IPS DF 19.7 (cell line): ENCODE data around the gene ZNF239.
"Not testable (repeated sequence)": the region's sequence is repeated elsewhere in the genome, so short reads cannot be mapped to it uniquely, and the experiment has no call there.

Experiments used
- DNase-seq: peaks from one replicate; pipeline ENCODE4 v3.0.0-alpha.2; 2013; ENCODE audit warnings: low read depth, low spot score

ZNF239 gene

DNA sequence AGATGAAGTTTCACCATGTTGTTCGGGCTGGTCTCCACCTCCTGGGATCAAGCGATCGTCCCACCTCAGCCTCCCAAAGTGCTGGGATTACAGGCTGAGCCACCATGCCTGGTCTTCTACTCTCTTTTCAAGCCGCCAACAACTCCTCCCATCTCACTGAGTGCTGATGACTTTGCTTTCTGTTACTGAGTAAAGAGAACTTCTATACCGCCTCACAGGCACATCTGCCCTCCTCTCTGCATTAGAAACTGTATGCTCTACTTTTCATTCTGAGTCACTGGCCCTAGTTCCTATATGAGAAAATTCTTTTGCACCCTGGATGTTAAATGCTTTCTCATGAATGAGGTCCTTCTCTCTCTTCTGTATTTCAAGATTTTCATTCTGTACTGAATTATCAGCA is 2.2 kb upstream of the ZNF239 start:
- DNase-seq = no peak

DNA sequence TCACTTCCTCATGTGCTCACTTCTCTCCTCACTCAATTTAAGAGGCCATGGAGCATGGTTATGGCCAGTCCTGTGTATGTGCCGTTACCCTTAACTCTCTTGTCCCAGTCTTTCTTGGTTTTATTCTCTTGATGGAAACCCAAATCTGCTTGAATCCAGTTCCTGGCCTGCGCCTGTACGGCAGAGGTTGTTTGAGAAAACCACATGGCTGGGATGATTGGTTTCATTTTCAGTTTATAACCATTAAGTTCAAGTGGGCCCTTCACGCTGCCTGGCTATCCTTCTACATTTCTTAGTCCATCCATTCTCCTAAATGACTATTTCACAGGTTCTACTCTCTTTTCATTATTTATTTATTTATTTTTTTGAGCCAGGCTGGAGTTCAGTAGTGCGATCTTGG is 1.6 kb upstream of the ZNF239 start:
- DNase-seq = no peak

- DNase-seq = no peak
These were observed 490 bp upstream of the ZNF239 start for GRCh38 chr10:43574906-43575305.

- DNase-seq = no peak
These were observed 991 bp downstream of the ZNF239 start for GRCh38 chr10:43573250-43574000.

- no peak for DNase-seq
These were observed 3.4 kb downstream of the ZNF239 start for GRCh38 chr10:43570971-43571370.

- no peak for DNase-seq
These were observed 4.7 kb downstream of the ZNF239 start for GRCh38 chr10:43569681-43570080.

DNA sequence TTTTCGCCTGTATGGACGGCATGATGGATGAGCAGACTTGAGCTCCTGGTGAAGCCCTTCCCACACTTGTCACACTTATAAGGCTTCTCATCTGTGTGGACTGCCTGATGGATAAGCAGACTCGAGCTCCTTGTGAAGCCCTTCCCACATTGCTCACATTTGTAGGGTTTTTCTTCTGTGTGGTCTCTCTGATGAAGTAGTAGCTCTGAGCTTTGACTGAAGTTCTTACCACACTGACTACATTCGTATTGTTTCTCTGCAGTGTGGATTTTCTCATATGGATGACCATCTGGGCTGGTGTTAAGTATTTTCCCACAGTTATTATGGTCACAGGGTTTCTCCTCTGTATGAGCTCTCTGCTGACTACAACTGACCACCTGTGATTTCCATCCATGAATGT is 17.2 kb downstream of the ZNF239 start:
- DNase-seq = no peak

DNA sequence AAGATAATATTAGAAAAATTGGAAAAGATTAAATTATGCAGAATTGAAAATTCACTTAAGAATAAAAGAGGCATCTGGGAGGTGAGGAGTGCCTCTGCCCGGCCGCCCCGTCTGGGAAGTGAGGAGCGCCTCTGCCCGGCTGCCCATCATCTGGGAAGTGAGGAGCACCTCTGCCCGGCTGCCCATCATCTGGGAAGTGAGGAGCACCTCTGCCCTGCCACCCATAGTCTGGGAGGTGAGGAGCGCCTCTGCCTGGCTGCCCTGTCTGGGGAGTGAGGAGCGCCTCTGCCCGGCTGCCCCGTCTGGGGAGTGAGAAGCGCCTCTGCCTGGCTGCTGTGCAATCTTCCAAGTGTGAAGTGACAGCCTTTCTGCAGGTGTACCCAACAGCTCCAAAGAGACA is 30.7 kb downstream of the ZNF239 start:
- DNase-seq = not testable (repeated sequence)

DNA sequence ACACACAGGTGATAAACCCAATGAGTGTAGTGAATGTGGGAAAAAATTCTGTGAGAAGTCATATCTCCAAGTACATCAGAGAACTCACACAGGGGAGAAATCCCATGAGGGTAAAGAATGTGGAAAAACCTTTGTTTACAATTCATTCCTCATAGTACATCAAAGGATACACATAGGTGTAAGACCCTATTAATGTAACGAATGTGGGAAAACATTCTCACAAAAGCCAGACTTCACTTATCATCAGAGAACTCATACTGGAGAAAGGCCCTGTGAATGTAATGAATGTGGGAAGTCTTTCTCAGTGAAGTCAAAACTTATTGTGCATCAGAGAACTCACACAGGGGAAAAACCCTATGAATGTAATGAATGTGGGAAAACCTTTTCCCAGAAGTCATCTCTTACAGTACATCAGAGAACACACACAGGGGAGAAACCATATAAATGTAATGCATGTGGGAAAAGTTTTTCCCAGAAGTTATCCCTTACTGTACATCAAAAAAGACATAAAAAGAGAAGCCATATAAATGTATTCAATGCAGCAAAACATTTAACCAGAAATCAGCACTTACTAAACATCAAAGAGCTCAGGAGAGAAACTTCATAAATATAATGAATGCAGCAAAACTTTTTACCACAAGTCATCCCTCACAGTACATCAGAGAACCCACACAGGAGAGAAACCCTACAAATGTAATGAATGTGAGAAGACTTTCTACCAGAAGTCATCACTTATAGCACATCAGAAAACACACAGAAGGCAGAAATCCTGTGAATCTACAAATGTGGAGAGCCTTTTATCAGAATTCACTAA is 49.8 kb downstream of the ZNF239 start:
- no peak for DNase-seq
